Hematopoietic multipotent progenitor cell (in vitro differentiated cells): ENCODE data around the gene TWNK. TPM values are rescaled to one million over a fixed set of nuclear protein-coding genes. Genes with fewer than 3 reads are reported as not detected.
A peak's percentile ranks its signal among the peaks of the same experiment; 100 is the strongest.

Source experiments
- DNase-seq, 3 donors: peaks; one replicate each; pipeline ENCODE4 v3.0.0-alpha.2; 2011 to 2015; ENCODE audit warnings: low read depth in 2 of 3, low spot score in 2 of 3
- total RNA-seq: library from RNA; depleted of rRNA; stranded (reverse); fragments of >200 nt; gene quantifications from one replicate; pipeline ENCODE4 v1.2.3, GENCODE V29; 2012

Gene TWNK
- total RNA-seq, 1 donor = 13.2 TPM

DNA sequence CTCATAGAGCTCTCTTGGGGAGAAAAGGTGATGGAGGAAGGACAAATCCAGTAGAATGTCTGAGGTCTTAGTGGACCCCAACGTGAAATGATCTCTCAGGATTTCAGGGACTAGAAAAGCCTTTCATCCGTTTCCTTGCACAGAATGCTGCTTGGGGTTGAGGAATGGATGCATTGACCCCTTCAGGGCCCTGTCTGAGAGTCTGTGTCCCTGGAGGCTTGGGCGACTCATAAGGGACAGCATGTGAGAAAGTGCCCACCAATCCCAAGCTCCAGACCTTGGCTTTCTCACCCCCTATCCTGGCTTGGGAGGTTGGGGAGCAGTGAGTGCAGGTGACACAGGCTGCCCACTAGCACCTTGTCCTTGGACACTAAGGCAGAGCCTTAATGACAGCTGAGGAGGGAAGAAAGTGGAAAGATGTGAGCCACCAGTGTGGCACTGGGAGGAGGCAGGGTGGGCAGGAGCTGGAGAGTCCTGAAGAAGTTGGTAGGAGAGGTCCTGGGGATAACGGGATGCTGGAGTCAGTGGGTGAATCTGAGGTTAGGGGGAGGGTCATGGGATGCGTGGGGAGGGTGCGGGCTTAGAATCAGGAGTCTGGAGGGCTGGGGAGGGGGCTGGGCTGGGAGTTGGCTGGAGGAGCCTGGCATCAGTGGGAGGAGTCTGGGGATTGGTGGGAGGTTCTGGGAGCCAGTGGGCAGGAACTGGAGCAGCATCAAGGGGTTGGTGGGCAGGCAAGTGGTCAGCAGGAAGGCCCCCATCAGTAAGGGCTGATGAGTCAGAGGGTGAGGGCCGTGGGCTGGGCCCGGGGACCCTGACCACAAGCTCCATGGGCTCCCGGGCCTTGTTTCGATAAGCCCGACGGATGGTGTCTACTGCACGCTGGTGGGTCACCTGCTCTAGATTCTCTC lies 20.8 kb downstream of the TWNK start:
- no peak for DNase-seq

DNA sequence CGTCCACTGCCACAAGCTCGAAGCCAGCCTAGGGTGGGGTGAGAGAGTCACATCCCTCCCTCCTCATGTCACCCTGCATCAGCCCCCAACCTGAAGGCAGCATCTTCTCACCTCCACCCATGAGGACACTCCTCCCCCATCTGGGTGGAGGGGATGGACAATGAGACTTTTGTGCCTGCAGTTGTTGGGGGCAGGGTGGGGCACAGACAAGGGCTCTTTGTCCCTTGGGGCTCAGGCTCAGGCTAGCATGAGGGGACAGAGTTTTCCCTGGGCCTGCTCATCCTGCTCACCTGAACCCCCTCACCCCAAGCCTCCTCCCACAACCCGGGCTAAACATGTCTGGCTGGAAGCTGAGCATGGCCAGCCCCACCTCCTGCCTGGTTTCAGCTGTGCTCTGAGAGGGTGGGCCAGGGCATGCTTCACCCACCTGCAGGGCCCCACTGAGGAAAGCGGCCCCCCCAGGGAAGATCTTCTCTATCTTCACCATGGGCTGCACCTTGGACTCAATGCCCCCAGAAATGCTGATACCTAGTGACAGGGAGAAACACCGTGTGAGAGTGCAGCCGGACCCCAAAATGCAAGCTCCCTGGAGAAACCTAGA lies 21.6 kb downstream of the TWNK start:
- no peak for DNase-seq

DNA sequence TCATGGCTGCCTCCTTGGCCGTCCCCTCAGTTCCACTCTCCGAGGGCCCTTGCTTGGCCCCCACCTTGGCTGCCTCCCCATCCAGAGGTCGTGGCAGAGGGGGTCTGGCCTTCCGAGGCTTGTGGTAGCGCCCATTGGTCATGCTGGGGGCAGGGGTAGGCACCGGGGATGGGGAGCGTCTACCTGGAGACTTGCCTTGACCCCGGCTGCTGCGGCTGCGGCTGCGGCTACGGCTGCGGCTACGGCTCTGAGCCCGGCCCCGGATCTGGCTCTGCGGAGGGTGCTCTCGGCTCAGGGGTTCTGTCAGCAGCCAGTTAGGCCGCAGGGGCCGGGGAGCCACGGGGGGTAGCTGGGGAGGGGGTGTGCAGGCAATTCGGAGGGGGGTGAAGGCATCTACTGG lies 23.0 kb downstream of the TWNK start:
- no peak for DNase-seq

DNA sequence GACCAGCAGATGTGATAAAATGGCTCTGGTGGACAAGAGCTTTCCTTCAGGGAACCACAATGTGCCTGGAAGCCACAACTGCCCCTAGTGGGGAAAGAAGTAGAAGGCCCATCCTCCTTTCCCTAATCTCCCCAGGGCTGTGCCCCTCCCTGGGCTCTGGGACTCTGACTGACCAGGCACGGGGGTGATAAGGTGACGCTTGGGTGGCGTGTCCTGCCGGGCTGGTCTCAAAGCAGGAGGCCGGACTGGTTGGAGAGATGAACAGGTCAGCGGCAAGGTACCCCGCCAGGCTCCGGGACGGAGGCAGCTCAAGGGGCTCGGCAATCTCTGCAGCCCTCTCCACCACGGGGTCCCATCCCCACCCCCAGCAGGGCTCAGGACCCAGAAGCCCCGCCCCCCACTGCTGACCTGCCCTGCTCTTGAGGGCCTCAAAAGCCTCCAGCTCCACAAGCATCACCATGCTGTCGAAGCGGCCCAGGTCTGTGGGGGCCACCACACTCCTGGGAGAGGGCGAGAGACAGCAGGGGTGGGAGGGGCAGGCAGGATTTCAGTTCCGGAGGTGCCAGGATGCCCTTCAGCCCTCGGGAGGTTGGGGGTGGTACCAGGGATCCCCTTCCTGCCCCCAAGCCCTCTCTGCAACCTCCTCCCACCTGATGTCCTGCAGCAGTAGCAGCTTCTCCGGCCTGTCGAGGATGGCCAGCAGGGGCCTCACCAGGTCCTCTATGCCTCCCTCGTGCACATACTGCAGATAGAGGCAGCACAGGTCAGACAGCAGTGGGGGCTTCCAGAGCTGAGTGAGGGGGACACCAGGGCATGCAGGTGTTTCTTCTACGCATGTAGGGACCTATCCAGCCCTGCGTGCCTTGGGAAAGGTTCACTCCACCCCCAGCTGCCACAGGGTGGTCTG lies 24.4 kb downstream of the TWNK start:
- no peak for DNase-seq

DNA sequence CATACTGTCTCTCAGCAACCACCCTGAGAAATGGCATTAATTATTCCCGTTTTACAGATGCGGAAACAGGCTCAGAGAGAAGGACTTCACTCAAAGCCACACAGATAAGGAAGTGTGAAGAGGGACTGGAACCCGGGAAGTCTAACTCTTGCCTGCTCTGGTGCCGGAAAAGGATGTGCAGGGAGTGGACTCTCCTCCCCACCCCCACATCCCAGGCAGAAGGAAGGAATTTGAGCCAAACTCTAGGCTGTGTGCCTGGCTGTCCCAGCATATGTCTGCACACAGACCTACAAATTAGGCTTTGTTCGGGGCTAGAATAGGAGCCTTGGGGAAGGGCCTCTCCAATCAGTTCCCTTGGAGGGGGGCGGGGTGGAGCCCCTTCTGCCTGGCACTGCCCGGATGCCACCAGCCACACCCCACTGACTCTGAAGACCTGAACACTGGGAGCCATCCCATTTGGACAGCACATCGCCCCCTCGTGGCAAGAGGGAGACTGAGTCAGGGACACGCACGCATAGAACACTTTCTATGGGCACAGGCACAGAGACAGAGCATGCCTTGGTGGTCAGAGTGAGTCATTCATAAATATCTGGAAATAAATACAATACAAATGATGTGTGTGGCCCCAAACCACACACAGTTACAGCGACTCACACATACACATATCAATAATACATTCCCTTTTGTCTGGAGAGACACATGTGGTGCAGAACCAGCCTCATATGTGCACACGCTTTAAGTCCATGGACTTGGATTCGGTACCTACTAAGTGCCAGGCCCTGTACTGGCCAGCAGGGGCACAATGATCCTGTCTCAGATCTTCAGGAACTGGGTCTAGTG lies 25.4 kb downstream of the TWNK start:
- peak; percentile 48 to 95 (median 86) for DNase-seq

DNA sequence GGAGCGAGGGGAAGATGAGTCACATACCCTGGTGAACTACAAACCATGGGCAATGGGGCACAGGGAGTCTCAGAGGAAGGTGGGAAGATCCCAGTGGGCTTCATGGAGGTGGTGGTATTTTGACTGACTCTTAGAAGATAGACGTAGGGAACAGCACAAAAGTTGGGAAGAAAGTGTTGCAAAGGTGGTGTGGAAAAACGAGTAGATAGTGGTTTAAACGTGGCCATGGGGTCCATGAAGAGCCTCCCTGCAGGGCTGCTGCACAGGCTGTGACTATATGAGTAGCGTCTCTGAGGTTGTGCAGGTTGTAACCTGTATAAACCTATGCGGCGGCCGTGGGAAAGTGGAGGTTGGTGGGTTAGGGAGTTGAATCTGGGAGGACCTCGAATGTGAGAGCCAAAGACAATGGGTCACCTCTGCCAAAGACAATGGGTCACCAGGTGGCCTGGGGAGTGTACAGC lies 26.1 kb downstream of the TWNK start:
- no peak for DNase-seq

DNA sequence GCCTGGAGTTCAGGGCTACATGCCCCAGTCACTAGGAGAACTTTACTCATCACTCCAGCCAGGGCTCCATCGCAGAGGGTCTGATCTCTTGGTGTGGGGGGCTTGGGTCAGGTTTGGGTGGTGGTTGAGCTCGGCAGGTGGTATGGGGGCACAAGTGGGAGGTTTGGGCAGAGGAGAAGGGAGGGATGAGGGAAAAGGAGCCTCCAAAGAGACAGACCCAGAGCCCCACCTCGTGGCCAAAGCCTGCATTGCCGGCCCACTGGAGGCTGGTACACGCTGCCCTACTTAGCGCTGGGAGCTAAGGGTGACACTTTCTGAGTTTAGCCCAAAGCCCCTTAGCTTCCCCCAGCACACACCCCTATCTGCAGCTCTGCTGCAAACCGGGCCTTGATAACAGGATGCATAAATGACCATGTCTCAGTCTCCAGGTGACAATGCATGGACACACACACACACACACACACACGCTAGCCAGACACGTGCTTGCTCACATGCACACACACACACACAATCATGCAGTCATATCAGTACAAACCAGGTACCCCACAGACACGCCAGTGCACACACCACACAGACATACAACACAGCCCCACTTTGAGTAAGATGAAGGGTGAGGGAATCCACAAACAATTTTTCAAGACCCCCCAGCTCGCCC lies 27.0 kb downstream of the TWNK start:
- peak; percentile 42 to 71 (median 60) for DNase-seq

- no peak for DNase-seq
Observed at GRCh38 chr10:101014966-101015581, 27.7 kb downstream of the TWNK start.

DNA sequence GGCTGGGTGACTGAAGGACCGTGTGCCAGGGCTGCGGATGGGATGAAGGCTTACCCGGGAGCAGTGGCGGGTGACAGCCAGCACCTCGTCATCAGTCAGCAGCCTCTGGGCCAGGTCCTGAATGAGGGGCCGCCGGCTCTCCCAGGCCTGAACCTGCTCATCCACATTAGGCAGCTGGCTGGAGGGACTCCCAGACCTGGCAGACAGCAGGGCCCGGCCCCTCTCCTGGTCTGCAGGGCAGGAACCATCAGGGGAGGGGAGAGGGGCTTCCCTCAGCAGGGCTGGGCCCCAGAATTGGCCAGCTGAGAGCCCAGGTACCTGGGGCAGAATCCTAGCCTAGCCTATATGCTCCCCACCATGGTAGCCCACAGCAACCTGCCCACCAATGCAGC lies 28.2 kb downstream of the TWNK start:
- DNase-seq = no peak

- no peak for DNase-seq
Observed at GRCh38 chr10:101016814-101017213, 29.5 kb downstream of the TWNK start.

GRCh38 chr10:101018118-101018599 lies 30.8 kb downstream of the TWNK start:
- no peak for DNase-seq

GRCh38 chr10:101018600-101019439 lies 31.5 kb downstream of the TWNK start:
- peak in 2 of 3 donors; percentile 77 to 85 for DNase-seq

DNA sequence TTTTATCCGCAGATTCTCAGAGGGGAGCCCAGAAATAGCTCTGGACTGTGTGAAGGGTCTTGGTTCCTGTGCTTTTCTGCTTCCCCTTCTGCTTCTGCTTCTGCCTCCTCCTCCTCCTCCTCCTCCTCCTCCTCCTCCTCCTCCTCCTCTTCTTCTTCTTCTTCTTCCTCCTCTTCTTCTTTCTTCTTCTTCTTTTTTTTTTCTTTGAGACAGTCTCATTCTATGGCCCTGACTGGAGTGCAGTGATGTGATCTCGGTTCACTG lies 32.0 kb downstream of the TWNK start:
- DNase-seq = no peak

DNA sequence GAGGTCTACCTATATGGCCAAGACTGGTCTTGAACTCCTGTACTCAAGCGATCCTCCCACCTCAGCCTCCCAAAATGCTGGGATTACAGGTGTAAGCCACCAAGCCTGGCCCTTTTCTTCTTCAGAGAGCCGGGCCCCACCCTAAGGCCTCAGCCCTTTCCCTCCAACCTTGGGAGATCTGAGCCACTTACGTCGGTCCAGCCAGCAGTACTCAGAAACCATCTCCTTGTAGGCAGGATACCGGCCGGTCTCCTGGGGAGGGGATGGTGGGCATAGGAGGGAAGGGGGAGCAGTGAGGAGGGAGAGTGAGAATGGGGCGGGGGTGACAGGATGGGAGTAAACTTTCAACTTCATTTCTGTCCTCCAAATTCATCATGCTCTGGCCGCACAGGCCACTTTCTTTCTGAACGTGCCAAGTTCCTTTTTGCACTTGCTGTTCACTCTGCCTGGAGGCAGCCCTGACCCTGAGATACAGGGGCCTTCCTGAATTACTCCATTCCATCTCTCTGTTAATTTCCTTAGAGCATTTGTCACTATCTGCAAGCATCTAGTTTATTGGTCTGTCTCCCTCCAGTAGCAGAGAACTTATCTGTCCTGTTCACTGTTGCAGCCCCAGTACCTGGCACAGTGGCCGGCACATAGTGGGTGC lies 33.2 kb downstream of the TWNK start:
- no peak for DNase-seq

GRCh38 chr10:101021239-101021638 lies 33.9 kb downstream of the TWNK start:
- no peak for DNase-seq

DNA sequence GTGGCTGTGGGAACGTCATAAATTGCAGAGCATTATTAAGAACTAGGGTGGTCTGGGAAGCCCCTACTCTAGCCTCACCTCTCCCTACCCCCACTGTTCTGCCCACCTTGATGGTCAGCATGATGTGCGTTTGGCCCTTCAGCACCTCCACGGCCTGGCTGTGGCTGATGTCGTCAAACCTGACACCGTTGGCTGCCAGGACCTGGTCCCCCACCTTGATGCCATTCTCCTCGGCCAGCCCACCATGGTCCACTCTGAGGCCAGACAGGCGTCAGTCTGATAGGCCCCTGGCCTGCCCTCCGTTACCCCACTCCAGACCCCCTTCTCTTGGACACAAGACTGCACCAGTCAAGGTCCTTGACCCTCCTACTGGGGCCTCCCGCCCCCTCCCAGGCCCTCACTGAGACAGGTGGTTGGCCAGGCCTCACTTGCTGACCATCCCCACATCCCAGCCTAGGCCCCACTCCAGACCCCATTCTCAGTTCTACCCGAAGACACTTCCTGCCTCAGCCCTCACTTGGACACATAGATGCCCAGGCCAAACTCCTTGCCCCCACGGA lies 34.4 kb downstream of the TWNK start:
- DNase-seq = no peak

GRCh38 chr10:101022967-101023705 lies 35.8 kb downstream of the TWNK start:
- DNase-seq = no peak
